Measurements from ENCODE around the gene C11orf24. TPM values are rescaled to one million over a fixed set of nuclear protein-coding genes. Genes with fewer than 3 reads are reported as not detected.

Gene C11orf24
- total RNA-seq, 2 experiments from 2014 or later = 20.0 to 25.2 TPM

GRCh38 chr11:68275721-68276507 lies 4.1 kb upstream of the C11orf24 start:
- no peak for DNase-seq
- H3K4me3 Mint-ChIP-seq = no peak overlapping the region
- H3K27ac Mint-ChIP-seq = no peak overlapping the region
- CTCF ChIA-PET = no interaction called here
- no peaks in the 10 kb centered on the region for H3K9me3 Mint-ChIP-seq
- peaks cover 25% of the 10 kb centered on the region for H3K4me1 Mint-ChIP-seq
- POLR2A ChIA-PET = no interaction called here
- peaks cover 4% of the 10 kb centered on the region for H3K36me3 Mint-ChIP-seq (ENCODE audit: low read depth)
- peaks cover 3% of the 10 kb centered on the region for H3K27me3 Mint-ChIP-seq

GRCh38 chr11:68274306-68274705 lies 2.5 kb upstream of the C11orf24 start:
- POLR2A ChIA-PET = no interaction called here
- peaks cover 30% of the 10 kb centered on the region for H3K4me1 Mint-ChIP-seq
- H3K4me3 Mint-ChIP-seq = no peak overlapping the region
- no peaks in the 10 kb centered on the region for H3K27me3 Mint-ChIP-seq
- H3K36me3 Mint-ChIP-seq (ENCODE audit: low read depth) = peaks cover 4% of the 10 kb centered on the region
- DNase-seq = no peak
- CTCF ChIA-PET = interaction anchor here (0.7 to 5.7 kb wide), 3 partner anchors 21 to 63 kb away, joined by 3 to 40 read pairs (median 5); no protein-coding TSS in a partner anchor
- no peaks in the 10 kb centered on the region for H3K9me3 Mint-ChIP-seq
- no peak overlapping the region for H3K27ac Mint-ChIP-seq

- Mint-ChIP-seq H3K27ac (peak overlapping the region; percentile 99), H3K4me1 (peaks cover 36% of the 10 kb centered on the region), H3K4me3 (peak overlapping the region; percentile 91), H3K36me3 (ENCODE audit: low read depth) (peaks cover 4% of the 10 kb centered on the region), H3K9me3 (no peaks in the 10 kb centered on the region), H3K27me3 (no peaks in the 10 kb centered on the region)
- ChIA-PET POLR2A (no interaction called here), CTCF (interaction anchor here (2.1 to 5.7 kb wide), 2 partner anchors 9 to 25 kb away, joined by 5 to 40 read pairs; no protein-coding TSS in a partner anchor)
- no peak for DNase-seq
These were observed 1.4 kb upstream of the C11orf24 start for GRCh38 chr11:68273026-68273738.

GRCh38 chr11:68271023-68271780 lies 571 bp downstream of the C11orf24 start:
- no peaks in the 10 kb centered on the region for H3K9me3 Mint-ChIP-seq
- peak; percentile 75 for DNase-seq
- H3K4me3 Mint-ChIP-seq = peak overlapping the region; percentile 91
- POLR2A ChIA-PET = no interaction called here
- peak overlapping the region; percentile 99 for H3K27ac Mint-ChIP-seq
- CTCF ChIA-PET = interaction anchor here (0.9 to 5.7 kb wide), 5 partner anchors 11 to 27 kb away, joined by 3 to 40 read pairs (median 5); no protein-coding TSS in a partner anchor
- H3K27me3 Mint-ChIP-seq = no peaks in the 10 kb centered on the region
- H3K36me3 Mint-ChIP-seq (ENCODE audit: low read depth) = peaks cover 20% of the 10 kb centered on the region
- peaks cover 43% of the 10 kb centered on the region for H3K4me1 Mint-ChIP-seq

- Mint-ChIP-seq H3K36me3 (ENCODE audit: low read depth) (peaks cover 23% of the 10 kb centered on the region), H3K27me3 (no peaks in the 10 kb centered on the region), H3K9me3 (no peaks in the 10 kb centered on the region), H3K27ac (peak overlapping the region; percentile 99), H3K4me1 (peaks cover 43% of the 10 kb centered on the region), H3K4me3 (peak overlapping the region; percentile 91)
- DNase-seq = no peak
- ChIA-PET CTCF (interaction anchor here (0.9 to 5.7 kb wide), 3 partner anchors 11 to 28 kb away, joined by 4 to 40 read pairs (median 5); no protein-coding TSS in a partner anchor), POLR2A (no interaction called here)
These were observed 1.4 kb downstream of the C11orf24 start for GRCh38 chr11:68270196-68271022.

GRCh38 chr11:68269414-68270081 lies 2.2 kb downstream of the C11orf24 start:
- Mint-ChIP-seq H3K9me3 (no peaks in the 10 kb centered on the region), H3K4me3 (no peak overlapping the region), H3K27ac (no peak overlapping the region), H3K36me3 (ENCODE audit: low read depth) (peaks cover 31% of the 10 kb centered on the region), H3K4me1 (peaks cover 43% of the 10 kb centered on the region), H3K27me3 (no peaks in the 10 kb centered on the region)
- ChIA-PET CTCF (interaction anchor here (5.7 kb wide), 1 partner anchor 29 kb away, joined by 40 read pairs; no protein-coding TSS in a partner anchor), POLR2A (no interaction called here)
- no peak for DNase-seq

GRCh38 chr11:68267881-68268240 lies 3.9 kb downstream of the C11orf24 start:
- Mint-ChIP-seq H3K4me1 (peaks cover 31% of the 10 kb centered on the region), H3K36me3 (ENCODE audit: low read depth) (peaks cover 41% of the 10 kb centered on the region), H3K4me3 (no peak overlapping the region), H3K27ac (no peak overlapping the region), H3K27me3 (no peaks in the 10 kb centered on the region), H3K9me3 (no peaks in the 10 kb centered on the region)
- DNase-seq = no peak
- POLR2A ChIA-PET = no interaction called here
- CTCF ChIA-PET = interaction anchor here (0.9 to 1.2 kb wide), 3 partner anchors 10 to 75 kb away, joined by 3 to 4 read pairs (median 3); no protein-coding TSS in a partner anchor

- no peak for DNase-seq
- POLR2A ChIA-PET = no interaction called here
These were observed 4.6 kb downstream of the C11orf24 start for GRCh38 chr11:68266936-68267880.

GRCh38 chr11:68266121-68266891 lies 5.5 kb downstream of the C11orf24 start:
- no peak for DNase-seq
- Mint-ChIP-seq H3K36me3 (ENCODE audit: low read depth) (peaks cover 44% of the 10 kb centered on the region), H3K4me3 (no peak overlapping the region), H3K9me3 (no peaks in the 10 kb centered on the region), H3K27me3 (no peaks in the 10 kb centered on the region), H3K27ac (no peak overlapping the region), H3K4me1 (peaks cover 25% of the 10 kb centered on the region)
- ChIA-PET POLR2A (no interaction called here), CTCF (interaction anchor here (1.0 to 2.0 kb wide), 3 partner anchors 9 to 33 kb away, joined by 3 to 5 read pairs (median 5); no protein-coding TSS in a partner anchor)

More at GRCh38 chr11:68266936-68267880, 4.6 kb downstream of the C11orf24 start:
- Mint-ChIP-seq H3K27ac (no peak overlapping the region), H3K9me3 (no peaks in the 10 kb centered on the region), H3K36me3 (ENCODE audit: low read depth) (peaks cover 40% of the 10 kb centered on the region), H3K4me1 (peaks cover 25% of the 10 kb centered on the region), H3K4me3 (no peak overlapping the region), H3K27me3 (no peaks in the 10 kb centered on the region)
- CTCF ChIA-PET = interaction anchor here (0.9 to 2.0 kb wide), 5 partner anchors 10 to 75 kb away, joined by 3 to 5 read pairs (median 3); no protein-coding TSS in a partner anchor

- POLR2A ChIA-PET = no interaction called here
These were observed 6.8 kb downstream of the C11orf24 start for GRCh38 chr11:68264741-68265540.

More at GRCh38 chr11:68264741-68265540, 6.8 kb downstream of the C11orf24 start:
- no peak overlapping the region for H3K27ac Mint-ChIP-seq
- CTCF ChIA-PET = interaction anchor here (0.6 to 2.0 kb wide), 3 partner anchors 7 to 165 kb away, joined by 3 to 5 read pairs (median 5); no protein-coding TSS in a partner anchor
- no peaks in the 10 kb centered on the region for H3K27me3 Mint-ChIP-seq
- no peak for DNase-seq
- H3K4me1 Mint-ChIP-seq = peaks cover 17% of the 10 kb centered on the region
- H3K36me3 Mint-ChIP-seq (ENCODE audit: low read depth) = peaks cover 44% of the 10 kb centered on the region
- H3K4me3 Mint-ChIP-seq = no peak overlapping the region
- no peaks in the 10 kb centered on the region for H3K9me3 Mint-ChIP-seq

All from activated CD4-positive, alpha-beta T cell treated with anti-CD3 and anti-CD28 coated beads, Interleukin-2, amount 10 ng/mL, durations not matched to agents 7 days and 5 days (primary cell).